NCI-H187 (cell line): ENCODE results near the gene UPK3A.
"Not testable (repeated sequence)": the region's sequence is repeated elsewhere in the genome, so short reads cannot be mapped to it uniquely, and the experiment has no call there.

ENCODE experiments used
- DNase-seq, 2 experiments: peaks; one replicate each; lab custom pipeline; 2025; lab: John Stamatoyannopoulos, UW

UPK3A gene

DNA sequence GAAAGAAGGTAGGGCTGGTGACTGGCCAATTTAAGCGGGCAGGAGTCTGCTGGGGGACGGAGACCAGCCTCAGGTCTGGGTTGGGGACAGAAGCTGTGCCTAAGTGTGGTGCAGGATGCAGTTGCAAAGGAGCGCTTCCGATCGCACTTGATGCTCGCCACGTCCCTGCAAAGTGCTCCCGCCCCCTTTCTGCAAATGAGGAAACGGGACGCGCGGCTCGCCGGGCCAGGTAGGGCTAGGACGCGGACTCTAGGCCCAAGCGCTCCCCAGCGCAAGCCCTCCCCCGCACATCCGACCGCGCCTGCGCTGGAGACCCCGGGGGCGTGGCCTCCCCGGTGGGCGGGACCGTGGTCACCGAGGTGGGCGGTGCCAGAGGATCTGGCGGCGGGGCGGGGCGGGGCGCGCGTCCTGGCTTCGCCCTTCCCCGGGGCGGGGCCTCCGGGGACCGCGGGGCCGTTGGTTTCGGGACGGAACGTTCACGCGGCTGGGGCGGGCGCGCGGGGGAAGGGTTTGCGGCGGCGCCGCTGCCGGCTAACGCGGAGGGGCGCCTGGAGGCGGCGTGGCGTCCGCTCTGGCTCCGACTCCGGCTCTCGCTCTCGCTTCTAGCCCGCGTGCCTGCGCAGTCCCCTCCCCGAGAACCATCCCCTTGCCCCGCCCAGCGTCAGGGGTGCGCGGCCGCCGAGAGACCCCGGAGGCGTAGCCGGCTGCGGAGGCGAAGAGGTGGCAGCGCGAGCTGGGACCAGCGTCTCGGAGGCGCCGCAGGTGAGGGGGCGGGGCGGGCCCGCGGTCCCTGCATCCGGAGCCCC lies 24.9 kb downstream of the UPK3A start, which contains the start of gene FAM118A:
TSS of gene FAM118A (plus strand) at position 513 of the 806 bp plus-strand sequence. CDS start 12,446 bp downstream, outside the sequence.
- DNase-seq = peak; percentile 59 to 82

DNA sequence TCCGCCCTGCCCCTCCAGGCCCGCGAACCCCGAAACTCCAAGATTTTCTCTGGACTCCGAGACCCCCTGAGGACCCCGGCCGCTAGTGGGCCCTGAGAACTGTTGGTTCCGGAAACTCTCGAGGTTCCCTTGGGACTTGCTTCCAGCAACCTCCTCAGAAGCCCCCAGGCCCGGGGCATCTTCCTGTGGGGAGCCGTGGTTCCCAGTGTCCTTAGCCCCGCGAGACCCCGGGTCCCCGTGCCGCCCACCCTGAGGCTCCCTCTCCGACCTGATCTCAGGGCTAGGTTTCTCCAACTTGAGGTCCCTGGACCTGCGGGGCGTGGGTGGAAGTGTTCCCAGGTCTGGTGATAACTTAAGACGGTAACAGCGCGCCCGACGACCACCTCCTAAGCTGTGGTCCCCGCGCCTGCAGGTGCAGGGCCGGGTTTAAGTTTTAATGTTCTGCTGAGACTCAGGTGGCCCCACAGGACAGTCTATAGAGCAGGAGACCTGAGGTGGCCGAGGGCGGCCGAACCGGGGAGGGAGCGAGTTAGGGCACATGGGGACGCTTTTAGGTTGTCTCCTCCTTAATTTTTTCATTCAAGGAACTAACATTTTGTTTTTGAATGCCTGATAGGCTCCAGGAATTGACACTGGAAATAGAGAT lies 25.7 kb downstream of the UPK3A start:
- no peak for DNase-seq

DNA sequence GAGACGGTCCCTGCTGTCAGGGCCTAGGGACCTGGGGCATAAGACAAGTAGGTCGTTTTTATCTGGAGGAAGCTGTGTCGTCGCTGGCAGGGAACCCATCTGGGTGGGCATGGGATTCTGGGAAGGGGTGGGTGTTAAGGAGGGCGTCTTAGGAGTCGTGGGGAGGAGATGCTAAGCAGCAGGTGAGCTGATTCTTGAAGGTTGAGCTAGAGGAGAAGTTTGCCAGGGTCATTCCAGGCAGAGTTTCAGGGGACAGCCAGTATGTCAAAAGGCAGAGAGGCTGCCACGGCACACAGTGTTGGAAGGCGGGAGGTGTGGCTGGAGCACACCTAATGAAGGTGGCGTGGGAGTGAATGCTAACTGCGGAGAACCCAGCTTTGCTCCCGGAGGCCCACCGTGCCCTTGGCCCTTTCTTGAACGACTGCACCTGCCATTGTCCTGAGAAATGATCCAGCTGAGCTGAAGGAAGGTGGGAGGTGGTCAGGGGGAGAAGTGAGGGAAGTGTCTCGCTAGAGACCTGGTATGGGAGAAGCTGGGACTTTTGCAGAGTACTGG lies 26.3 kb downstream of the UPK3A start:
- no peak for DNase-seq

DNA sequence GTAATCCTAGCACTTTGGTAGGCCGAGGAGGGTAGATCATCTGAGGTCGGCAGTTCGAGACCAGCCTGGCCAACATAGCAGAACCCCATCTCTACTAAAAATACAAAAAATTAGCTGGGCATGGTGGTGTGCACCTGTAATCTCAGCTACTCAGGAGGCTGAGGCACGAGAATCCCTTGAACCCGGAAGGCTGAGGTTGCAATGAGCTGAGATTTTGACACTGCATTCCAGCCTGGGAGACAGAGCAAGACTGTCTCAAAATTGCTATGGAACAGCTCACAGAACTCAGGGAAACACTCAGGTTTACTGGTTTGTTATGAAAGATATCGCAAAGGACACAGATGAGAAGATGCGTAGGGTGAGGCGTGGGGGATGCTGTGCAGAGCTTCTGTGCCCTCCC lies 27.7 kb downstream of the UPK3A start:
- no peak for DNase-seq

DNA sequence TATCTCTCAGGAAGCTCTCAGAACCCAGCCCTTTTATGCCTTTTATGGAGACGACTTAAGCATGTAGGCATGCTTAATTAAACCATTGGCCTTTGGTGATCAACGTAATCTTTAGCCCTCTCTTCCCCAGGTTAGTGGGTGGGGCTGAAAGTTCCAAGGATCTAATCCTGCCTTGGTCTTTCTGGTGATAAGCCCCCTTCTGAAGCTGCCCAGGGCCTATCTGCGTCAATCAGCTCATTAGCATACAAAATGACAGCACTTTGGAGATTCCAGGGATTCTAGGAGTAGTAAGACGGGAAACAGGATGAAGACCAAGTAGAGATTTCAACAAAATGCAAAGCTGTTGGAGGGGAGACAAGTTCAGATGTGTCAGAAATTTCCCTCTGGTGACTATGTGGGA lies 28.1 kb downstream of the UPK3A start:
- DNase-seq = no peak

DNA sequence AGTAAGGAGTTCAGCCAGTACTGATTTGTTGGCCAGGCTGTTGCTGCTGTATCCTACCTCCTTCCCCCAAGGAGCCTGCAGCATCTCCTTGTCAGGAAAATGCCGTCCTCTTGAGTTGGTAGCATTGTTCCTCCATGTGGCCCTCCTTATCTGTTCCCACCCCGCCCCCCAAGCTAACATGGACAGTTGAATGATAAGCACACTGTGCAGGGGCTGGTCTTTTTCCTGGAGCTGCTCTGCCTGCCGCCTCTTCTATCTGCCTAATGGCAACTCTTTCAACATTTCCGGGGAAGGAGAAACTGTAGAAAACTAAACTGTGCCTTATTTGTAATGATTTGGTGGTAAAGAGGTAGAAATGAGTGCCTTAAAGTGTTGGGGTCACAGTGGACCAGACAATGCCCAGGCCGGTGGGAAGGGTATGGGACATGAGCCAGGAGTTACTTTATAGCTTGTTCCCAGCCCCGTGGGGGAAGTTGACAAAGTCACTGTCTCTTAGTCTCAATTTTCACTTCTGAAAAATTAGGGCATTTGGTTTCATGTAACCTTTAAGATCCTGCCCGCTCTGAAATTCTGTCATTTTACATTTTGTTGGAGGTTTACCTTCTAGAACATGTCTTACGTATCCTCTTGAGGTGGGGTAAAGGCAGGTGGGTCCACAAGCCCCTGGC lies 29.4 kb downstream of the UPK3A start:
- DNase-seq = no peak

DNA sequence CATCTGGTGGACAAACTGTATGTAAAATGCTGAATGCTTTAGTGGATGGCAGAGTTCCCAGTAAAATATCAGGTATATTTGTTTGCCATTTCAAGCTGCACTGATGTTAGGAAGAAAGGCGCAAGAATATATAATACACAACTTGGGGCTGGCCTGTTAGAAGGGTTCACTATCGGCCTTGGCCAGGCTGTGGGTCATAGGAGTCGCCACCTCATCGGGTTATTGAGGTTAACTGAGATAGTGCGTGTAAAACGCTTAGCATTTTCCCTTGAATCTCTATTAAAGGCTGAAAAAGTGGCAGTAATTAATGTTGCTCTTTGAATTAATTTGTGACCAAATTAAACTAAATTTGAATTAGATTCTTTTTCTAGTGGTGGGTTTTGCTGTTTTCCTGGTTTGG lies 30.0 kb downstream of the UPK3A start:
- DNase-seq = no peak

DNA sequence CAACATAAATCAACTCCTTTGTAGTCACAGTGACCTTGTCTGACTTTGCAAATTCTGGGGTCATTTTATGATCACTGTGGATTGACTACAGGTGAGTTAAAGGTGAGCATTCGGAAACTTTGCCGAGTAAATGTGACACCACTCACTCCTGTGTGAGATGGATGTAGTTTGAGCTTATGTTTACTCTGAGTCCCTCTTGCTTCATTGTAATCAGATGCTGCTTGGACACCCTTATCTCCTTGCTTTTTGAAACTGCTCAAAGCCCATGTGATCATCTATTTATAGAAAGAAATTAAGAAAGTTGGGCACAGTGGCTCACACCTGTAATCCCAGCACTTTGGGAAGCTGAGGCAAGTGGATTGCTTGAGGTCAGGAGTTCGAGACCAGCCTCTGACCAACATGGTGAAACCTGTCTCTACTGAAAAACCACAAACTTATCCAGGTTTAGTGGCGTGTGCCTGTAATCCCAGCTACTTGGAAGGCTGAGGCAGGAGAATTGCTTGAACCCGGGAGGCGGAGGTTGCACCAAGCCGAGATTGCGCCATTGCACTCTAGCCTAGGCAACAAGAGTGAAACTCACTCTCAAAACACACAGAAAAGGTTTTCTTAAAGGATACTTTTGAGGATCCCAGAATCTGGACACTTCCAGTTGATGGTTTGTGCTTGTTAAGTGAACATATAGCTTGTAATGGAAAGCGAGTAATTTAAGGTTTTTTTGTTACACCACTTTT lies 32.2 kb downstream of the UPK3A start:
- no peak for DNase-seq

DNA sequence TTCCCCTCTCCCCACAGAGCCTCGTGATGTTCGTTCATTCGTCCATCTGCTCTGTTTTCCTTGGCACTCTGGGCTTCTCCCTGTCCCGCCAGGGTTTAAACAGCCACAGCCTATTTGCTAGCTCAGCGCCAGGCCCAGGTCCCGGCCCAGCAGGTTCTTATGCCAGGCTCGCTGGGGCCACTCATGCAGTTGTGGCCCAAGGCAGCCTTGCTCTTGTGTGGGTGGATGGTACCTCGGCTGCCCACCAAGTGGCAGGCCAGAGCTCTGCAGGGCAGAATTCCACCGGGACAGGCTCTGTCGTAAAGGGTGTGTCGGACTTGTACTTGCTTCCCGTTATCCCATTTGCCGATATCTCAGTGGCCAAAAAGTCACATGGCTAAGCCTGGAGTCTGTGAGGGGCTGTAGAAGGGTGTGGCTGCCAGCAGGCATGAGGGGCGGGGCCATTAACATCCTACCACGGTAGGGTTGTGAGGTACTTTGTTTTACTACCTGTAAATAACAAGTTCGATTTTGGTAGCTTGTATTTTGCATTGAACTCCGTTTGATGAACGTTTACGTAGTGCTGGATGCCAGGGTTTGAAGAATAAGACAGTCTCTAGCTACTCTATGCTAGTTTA lies 32.9 kb downstream of the UPK3A start:
- DNase-seq = no peak

DNA sequence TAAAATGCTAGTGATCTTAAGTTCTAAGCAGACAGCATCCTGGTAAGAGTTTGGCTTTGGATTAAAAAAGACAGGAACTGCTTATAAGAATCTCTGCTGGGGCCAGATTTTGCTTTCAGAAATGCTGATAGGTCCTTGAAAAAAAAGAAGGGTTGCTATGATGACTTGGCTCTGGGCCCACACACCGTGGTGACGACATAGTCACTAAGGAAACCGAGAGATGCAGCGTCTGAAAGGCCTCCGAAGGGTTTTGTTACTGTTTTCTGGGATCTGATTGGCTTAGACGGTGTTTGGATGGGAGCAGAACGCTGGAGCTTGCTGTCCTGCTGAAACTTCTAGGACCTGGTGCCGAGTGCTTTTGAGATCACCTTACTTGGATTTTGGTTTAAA lies 33.4 kb downstream of the UPK3A start:
- DNase-seq = peak; percentile 2 to 12

DNA sequence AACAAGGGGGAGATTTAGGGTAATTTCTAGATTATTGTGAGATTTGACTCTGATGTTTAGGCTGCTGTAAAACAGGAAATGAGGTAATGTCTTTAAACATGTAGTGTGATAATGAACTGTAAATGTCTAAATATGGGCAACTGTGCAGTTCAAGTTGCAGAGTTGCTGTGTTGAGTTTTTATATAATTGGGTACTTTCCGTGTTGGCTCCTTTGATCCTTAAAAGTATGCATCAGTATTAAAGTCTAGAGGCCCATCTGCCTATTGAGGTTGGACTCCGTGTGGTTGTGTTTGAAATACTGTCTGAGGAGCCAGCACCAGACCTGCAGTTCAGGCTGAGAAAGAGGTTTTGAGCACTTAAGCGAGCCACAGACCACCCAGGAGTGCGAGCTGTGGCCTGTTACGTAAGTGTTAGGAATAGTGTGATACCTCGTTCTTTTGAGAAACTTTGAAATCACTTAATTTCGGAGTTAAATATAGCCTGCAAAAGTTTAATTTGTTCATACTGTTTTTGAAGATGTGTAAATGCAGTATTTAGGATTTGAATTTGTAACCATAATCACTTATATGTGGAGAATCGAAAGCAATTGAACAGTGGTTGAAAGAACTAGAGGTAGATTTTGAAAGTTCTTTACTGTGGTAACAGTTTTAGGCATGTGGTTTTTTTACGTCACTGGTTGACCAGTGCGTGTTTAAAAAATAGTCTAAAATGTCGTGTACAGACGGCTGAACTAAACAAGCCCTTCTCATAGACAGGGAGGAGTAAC lies 34.0 kb downstream of the UPK3A start:
- no peak for DNase-seq

DNA sequence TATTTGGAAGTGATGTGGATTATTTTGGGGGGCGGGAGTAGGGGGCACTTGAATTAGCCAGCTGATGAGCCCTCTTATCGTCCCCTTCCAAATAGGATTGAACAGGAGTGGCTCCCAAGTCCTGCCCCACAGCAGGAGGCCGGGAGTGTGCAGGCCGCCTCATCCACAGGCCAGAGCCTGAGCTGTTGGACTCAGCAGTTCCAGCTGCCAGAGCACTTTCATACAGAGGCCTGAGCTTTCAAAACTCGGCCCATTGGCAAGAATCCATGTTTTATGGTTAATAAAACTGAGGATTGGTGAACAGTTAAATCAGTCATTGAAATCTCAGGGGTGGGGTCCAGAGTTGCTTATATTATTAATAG lies 34.6 kb downstream of the UPK3A start:
- DNase-seq = no peak

DNA sequence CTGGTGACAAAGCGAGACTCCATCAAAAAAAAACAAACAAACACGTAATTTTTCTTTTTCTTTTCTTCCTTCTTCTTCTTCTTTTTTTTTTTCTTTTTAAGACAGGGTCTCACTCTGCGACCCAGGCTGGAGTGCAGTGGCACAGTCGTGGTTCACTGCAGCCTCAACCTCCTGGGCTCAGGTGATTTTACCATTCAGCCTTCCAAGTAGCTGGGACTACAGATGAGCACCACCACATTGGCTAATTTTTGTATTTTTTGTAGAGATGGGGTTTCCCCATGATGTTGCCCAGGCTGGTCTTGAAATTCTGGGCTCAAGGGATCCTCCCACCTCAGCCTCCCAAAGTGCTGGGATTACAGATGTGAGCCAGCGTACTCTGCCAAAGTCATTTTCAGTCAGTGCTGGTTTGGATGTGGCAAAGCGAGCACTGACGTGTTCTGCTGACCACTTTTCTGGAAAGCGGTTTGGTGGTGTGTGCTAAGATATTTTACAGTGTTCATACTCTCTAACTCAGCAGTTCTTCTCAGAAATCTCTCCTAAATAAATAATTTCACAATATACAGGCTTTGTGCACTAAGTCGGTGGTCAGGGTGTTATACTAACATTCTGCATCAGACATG lies 35.7 kb downstream of the UPK3A start:
- DNase-seq = no peak

DNA sequence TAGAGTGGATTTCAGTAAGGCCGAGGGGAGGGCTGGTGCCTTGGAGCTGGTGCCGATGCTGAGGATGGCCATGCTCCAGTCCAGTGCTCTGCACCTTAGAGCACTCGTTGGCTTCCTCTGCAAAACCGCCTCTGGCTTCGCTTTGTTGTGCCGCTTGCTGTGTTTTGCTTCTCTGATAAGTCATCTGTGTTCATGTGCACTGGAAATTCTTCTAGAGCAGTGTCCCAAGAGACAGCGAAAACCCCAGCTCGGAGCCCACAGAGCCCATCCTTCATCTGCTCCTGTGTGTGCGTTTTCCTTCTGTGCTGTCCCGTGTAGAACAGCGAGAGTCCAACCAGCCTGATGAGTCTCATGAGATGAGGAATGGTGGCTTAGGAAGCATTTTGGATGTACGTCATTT lies 37.1 kb downstream of the UPK3A start:
- no peak for DNase-seq

DNA sequence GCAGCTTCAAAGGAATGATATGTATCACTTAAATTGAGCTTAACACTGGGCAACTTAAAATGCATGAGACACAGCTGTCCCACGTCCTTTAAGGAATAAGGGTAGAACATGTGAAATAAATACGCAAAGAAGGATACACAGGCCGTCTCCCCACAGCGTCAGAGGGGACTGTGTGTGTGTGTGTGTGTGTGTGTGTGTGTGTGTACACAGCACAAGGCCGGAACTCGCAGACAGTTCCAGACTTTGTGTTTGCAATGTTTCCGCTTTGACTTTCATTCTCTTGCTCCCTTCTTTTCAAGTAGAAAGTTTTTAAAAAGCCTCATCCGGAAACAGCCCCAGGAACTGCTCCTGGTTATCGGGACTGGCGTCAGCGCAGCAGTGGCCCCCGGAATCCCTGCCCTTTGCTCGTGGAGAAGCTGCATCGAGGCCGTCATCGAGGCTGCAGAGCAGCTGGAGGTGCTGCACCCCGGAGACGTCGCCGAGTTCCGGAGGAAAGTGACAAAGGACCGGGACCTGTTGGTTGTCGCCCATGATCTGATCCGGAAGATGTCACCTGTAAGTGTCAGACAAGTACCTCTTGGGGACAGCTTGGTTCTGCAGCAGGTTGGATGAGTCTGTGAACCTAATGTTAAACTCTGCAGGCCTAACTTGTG lies 38.2 kb downstream of the UPK3A start:
- no peak for DNase-seq

DNA sequence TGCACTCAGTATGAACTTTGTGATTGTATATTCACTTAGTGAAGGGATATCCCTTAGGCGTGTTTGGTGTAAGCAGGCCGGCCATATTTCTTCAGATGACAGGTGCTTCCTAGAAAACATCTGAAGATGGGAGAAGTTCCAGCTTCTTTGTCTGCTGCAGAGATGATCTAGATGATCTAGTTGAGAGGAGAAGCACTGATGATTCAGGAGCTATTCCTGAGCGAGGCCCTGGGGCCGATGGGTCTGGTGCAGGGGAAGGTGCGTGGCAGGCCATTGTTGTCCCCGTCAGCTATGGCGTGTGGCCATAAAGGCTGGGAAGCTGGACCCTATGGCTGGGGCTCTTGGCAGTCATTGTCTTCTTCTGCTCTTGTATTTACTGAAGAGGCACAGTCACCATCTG lies 38.9 kb downstream of the UPK3A start:
- DNase-seq = no peak

DNA sequence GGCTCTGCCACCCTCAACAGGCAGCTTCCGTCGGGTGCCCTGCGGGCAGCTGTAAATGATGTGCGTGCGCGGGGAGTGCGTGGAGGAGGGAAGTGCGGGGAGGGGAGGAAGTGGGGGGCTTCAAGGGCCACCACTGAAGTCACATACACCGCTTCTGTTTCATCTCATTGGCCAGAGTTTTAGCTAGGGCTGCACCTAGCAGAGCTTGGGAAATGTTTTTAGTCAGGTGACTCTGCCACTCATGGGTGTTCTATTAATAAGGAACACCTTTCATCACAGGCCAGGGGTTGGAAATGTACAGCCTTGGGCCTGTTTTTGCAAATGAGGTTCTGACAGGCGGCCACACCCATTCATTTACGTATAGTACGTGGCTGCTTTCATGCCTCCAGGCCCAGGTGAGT lies 39.6 kb downstream of the UPK3A start:
- DNase-seq = no peak

DNA sequence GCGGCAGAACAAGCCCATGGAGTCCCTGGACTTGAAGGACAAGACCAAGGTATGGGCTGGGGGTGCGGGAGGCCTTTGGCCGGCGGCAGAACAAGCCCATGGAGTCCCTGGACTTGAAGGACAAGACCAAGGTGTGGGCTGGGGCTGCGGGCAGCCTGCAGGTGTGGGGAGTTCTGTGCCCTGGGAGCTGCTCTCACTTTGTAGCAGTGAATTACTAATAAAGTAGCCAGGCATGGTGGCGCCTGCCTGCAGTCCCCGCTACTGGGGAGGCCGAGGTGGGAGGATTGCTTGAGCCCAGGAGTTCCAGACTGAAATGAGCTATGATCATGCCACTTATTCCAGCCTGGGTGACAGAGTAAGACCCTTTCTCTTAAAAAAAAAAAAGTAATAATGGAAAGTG lies 43.5 kb downstream of the UPK3A start:
- DNase-seq = not testable (repeated sequence)

DNA sequence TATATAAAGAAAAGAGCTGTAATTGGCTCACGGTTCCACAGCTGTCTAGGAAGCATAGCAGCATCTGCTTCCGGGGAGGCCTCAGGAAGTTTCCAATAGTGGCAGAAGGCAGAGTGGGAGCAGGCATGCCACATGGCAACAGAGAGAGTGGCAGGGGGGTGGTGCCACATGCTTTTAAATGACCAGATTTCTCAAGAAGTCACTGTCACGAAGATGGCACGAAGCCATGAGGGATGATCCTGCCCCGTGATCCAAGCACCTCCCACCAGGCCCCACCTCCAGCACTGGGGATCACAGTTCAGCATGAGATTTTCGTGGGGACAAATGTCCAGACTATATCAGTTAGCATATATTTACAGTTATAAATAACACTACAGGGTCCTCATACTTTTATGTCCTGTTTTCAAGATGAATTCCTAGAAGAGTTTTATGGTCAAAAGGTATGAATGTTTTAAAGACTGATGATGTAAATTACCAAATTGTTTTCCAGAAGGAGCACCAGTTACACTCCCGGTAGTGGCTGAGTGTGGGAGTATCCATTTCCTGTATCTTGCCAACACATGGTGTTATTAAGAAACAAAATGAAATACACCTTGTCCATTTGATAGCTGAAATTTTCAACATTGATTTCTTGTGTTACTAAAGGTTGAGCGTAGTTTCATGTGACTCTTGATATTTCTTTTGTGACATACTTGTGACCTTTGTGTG lies 44.2 kb downstream of the UPK3A start:
- DNase-seq = no peak
